ENCODE results near the gene NHSL1. TPM values are rescaled to one million over a fixed set of nuclear protein-coding genes. Genes with fewer than 3 reads are reported as not detected.
A peak's percentile ranks its signal among the peaks of the same experiment; 100 is the strongest.

Gene NHSL1
- total and polyA plus RNA-seq, 2 donors (not counting 3 experiments of a cell fraction or from before 2014, with no cell fraction given), result 24.8 to 55.0 TPM

GRCh38 chr6:138494312-138494711, 5.0 kb downstream of the NHSL1 start:
- intact Hi-C loops (cut with micrococcal nuclease) (no loop called here), dilution Hi-C loops (cut with MboI; ENCODE audit: extremely low pct_ligation_motif_present, low sequenced_read_pairs) (no loop called here)
- Histone ChIP-seq H3K27me3 (ENCODE audit: control insufficient read depth in 2 of 2, insufficient read depth in 2 of 2, low read length in 2 of 2) (no peaks in the 10 kb centered on the region), H4K20me1 (replicated peaks; ENCODE audit: control insufficient read depth, extremely low read depth, insufficient read depth, low read length) (peaks cover 19% of the 10 kb centered on the region), H3K9me1 (replicated peaks; ENCODE audit: control insufficient read depth, extremely low read depth, insufficient read depth, low read length) (no peaks in the 10 kb centered on the region), H3K4me2 (ENCODE audit: insufficient read depth, low read length) (no peak overlapping the region), H3K36me3 (ENCODE audit: control insufficient read depth in 2 of 2, extremely low read depth in 1 of 2, insufficient read depth in 2 of 2, low read length in 2 of 2) (peaks cover 2 to 3% of the 10 kb centered on the region in 2 experiments), H3K9ac (replicated peaks; ENCODE audit: extremely low read depth, insufficient read depth, low read length) (no peak overlapping the region), H3K79me2 (ENCODE audit: control insufficient read depth, insufficient read depth, low read length) (peaks cover 78% of the 10 kb centered on the region), H2AFZ (ENCODE audit: low read depth, low read length) (no peak overlapping the region), H3K9me3 (replicated peaks; ENCODE audit: control insufficient read depth, insufficient read depth, low read length) (no peaks in the 10 kb centered on the region), H3K4me3 (replicated peaks in 1 of 3; ENCODE audit: insufficient read depth in 1 of 3, low read depth in 1 of 3, low read length in 3 of 3) (no peak overlapping the region), H3K27ac (ENCODE audit: insufficient read depth, low read depth, low read length) (no peak overlapping the region), H3K4me1 (ENCODE audit: control insufficient read depth, extremely low read depth, insufficient read depth, low read length) (no peaks in the 10 kb centered on the region)
- CTCF ChIA-PET, result interaction anchor here (1.3 kb wide), 1 partner anchor 14 kb away, joined by 6 read pairs; no protein-coding TSS in a partner anchor
- no peak for DNase-seq (ENCODE audit: low read depth, low spot score)
- BruUV-seq (replicated peaks), result TSS peak; percentile 3
- POLR2A ChIA-PET, result no interaction called here
- TF ChIP-seq MYC (IDR thresholded peaks at IDR 0.05; ENCODE audit: low read depth, low read length), result no peak
- no peak for TF ChIP-seq FOS (IDR thresholded peaks at IDR 0.05; ENCODE audit: borderline replicate concordance, insufficient read depth, low read length)
- TF ChIP-seq, protein P1, sequence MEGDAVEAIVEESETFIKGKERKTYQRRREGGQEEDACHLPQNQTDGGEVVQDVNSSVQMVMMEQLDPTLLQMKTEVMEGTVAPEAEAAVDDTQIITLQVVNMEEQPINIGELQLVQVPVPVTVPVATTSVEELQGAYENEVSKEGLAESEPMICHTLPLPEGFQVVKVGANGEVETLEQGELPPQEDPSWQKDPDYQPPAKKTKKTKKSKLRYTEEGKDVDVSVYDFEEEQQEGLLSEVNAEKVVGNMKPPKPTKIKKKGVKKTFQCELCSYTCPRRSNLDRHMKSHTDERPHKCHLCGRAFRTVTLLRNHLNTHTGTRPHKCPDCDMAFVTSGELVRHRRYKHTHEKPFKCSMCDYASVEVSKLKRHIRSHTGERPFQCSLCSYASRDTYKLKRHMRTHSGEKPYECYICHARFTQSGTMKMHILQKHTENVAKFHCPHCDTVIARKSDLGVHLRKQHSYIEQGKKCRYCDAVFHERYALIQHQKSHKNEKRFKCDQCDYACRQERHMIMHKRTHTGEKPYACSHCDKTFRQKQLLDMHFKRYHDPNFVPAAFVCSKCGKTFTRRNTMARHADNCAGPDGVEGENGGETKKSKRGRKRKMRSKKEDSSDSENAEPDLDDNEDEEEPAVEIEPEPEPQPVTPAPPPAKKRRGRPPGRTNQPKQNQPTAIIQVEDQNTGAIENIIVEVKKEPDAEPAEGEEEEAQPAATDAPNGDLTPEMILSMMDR (IDR thresholded peaks at IDR 0.05; ENCODE audit: extremely low read depth in 1 of 2, insufficient read depth in 1 of 2, low read depth in 1 of 2, low read length in 2 of 2), result no peak
- no peak for TF ChIP-seq MAX (IDR thresholded peaks at IDR 0.05; ENCODE audit: insufficient read depth, insufficient read length)
- FAIRE-seq, result no peak

- H3K36me3 ChIP-seq (ENCODE audit: control insufficient read depth in 2 of 2, extremely low read depth in 1 of 2, insufficient read depth in 2 of 2, low read length in 2 of 2), result peaks cover 3 to 5% of the 10 kb centered on the region in 2 experiments
- H3K79me2 ChIP-seq (ENCODE audit: control insufficient read depth, insufficient read depth, low read length), result peaks cover 75% of the 10 kb centered on the region
- ChIA-PET CTCF (interaction anchor here (1.3 kb wide), 1 partner anchor 15 kb away, joined by 6 read pairs; no protein-coding TSS in a partner anchor), POLR2A (no interaction called here)
- dilution Hi-C loops (cut with MboI; ENCODE audit: extremely low pct_ligation_motif_present, low sequenced_read_pairs) (no loop called here), intact Hi-C loops (cut with micrococcal nuclease) (no loop called here)
- no TSS peak for BruUV-seq (replicated peaks)
- H3K27ac ChIP-seq (ENCODE audit: insufficient read depth, low read depth, low read length), result no peak overlapping the region
- TF ChIP-seq GATA2 (IDR thresholded peaks at IDR 0.05; ENCODE audit: insufficient read depth, insufficient read length, low read depth, low read length), result no peak
- TF ChIP-seq MYC (IDR thresholded peaks at IDR 0.05; ENCODE audit: low read depth, low read length), result no peak
- TF ChIP-seq POLR2AphosphoS5 (IDR thresholded peaks at IDR 0.05; ENCODE audit: insufficient read depth, low read depth, low read length), result no peak
- TF ChIP-seq EZH2 (IDR thresholded peaks at IDR 0.05; ENCODE audit: borderline replicate concordance, low read depth, low read length, severe bottlenecking), result no peak
- TF ChIP-seq JUN (IDR thresholded peaks at IDR 0.05; ENCODE audit: borderline replicate concordance, insufficient read depth, insufficient read length, low read depth), result no peak
- TF ChIP-seq POLR2A (IDR thresholded peaks at IDR 0.05; ENCODE audit: low read depth, low read length), result no peak
- no peak for TF ChIP-seq FOS (IDR thresholded peaks at IDR 0.05; ENCODE audit: borderline replicate concordance, insufficient read depth, low read length)
- no peak for TF ChIP-seq MAX (IDR thresholded peaks at IDR 0.05; ENCODE audit: insufficient read depth, insufficient read length)
- TF ChIP-seq, protein P1 (IDR thresholded peaks at IDR 0.05; ENCODE audit: extremely low read depth in 1 of 2, insufficient read depth in 1 of 2, low read depth in 1 of 2, low read length in 2 of 2), result no peak
- no peak for DNase-seq (ENCODE audit: low read depth, low spot score)
- H3K4me2 ChIP-seq (ENCODE audit: insufficient read depth, low read length), result no peak overlapping the region
- H3K27me3 ChIP-seq (ENCODE audit: control insufficient read depth in 2 of 2, insufficient read depth in 2 of 2, low read length in 2 of 2), result no peaks in the 10 kb centered on the region
- FAIRE-seq, result peak; percentile 15
- no peak overlapping the region for H3K4me3 ChIP-seq (replicated peaks in 1 of 3; ENCODE audit: insufficient read depth in 1 of 3, low read depth in 1 of 3, low read length in 3 of 3)
- no peak overlapping the region for H2AFZ ChIP-seq (ENCODE audit: low read depth, low read length)
- peaks cover 13% of the 10 kb centered on the region for H4K20me1 ChIP-seq (replicated peaks; ENCODE audit: control insufficient read depth, extremely low read depth, insufficient read depth, low read length)
- no peak overlapping the region for H3K9ac ChIP-seq (replicated peaks; ENCODE audit: extremely low read depth, insufficient read depth, low read length)
- H3K9me1 ChIP-seq (replicated peaks; ENCODE audit: control insufficient read depth, extremely low read depth, insufficient read depth, low read length), result no peaks in the 10 kb centered on the region
- H3K4me1 ChIP-seq (ENCODE audit: control insufficient read depth, extremely low read depth, insufficient read depth, low read length), result no peaks in the 10 kb centered on the region
- H3K9me3 ChIP-seq (replicated peaks; ENCODE audit: control insufficient read depth, insufficient read depth, low read length), result no peaks in the 10 kb centered on the region
Measured at GRCh38 chr6:138493413-138493812, 5.9 kb downstream of the NHSL1 start.

Data from endothelial cell of umbilical vein (primary cell).